Effector CD4-positive, alpha-beta T cell (primary cell): ENCODE results near the gene BLOC1S2.
"Not testable (repeated sequence)": the region's sequence is repeated elsewhere in the genome, so short reads cannot be mapped to it uniquely, and the experiment has no call there.

ENCODE experiments used
- DNase-seq: peaks from one replicate; pipeline ENCODE4 v3.0.0-alpha.2; 2020

BLOC1S2 gene

DNA sequence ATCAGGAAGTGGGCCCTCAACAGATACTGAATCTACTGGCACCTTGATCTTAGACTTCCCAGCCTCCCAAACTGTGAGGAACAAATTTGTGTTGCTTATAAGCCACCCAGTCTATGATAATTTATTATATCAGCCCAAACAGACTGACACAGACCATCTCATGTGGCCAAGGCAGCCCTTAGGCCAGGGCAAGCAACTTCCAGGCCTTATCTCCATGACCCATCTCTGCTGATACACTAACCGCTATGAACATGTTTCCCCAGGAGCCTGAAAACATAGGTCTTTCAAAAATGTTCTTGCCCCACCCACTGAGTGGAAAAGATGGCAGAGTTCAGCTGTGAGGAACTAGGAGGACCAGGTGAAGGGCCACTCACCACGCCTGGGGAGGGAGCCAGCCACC, 3.2 kb upstream of the BLOC1S2 start:
- no peak for DNase-seq

DNA sequence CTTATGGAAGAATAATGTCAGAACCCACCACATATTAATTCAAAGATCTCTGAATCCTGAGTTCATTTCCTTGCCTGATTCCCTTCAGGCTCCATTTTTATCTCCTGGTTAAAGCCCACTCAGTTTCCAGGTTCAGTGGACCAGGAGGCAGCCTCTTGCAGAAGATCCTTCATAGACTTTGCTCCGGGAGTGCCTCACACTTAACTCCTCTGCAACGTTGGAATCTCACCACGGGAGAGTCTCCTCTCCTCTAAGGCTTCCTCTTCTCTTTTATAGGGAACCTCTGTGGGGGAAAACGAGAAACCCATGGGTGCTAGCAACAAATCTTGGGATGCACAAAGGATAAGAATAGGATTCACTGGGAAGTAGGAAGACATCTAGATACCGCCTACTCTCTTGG, 1.7 kb upstream of the BLOC1S2 start:
- DNase-seq = no peak

DNA sequence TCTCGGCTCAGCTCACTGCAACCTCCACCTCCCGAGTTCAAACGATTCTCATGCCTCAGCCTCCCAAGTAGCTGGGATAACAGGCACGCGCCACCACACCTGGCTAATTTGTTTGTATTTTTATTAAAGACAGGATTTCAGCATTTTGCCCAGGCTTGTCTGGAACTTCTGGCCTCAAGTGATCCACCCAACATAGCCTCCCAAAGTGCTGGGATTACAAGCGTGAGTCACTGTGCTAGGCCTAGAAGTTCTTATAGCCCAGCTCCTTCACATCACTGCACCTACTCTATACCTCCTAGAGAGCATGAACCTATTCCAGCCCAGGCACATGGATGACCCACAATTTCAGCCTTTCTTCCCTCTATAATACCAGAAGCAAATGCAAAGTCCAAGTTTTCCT, 1.3 kb upstream of the BLOC1S2 start:
- DNase-seq = no peak

DNA sequence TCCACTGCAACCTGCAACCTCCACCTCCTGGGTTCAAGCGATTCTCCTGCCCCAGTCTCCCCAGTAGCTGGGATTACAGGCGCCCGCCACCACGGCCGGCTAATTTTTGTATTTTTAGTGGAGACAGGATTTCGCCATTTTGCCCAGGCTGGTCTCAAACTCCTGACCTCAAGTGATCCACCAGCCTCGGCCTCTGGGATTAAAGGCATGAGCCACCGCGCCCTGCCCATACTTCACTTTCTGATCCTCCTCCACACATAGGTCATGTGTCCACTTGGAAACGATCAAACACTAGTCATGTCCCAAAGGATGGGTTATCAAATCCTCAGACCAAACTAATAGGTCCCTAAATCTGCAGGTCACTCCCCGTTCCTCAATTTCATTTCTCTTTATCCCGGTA, 1.2 kb downstream of the BLOC1S2 start:
- not testable (repeated sequence) for DNase-seq

DNA sequence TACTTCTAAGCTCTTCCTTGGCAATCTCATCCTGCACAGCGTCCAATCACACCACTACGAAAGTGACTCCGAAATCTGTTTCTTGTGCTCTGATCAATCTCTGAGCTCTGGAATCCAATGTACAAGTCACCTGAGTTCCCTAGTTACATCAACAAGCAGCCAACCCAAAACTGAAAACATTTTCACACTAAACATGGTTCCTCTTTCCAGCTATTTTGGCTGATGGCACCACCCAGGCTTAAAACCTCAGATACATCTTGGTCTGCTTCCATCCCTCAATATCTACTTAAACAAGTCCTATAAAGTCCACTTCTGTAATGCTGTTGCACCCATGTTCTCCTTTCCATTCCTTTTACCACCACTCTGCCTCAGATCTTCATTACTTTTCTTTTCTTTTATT, 3.6 kb downstream of the BLOC1S2 start:
- DNase-seq = no peak

DNA sequence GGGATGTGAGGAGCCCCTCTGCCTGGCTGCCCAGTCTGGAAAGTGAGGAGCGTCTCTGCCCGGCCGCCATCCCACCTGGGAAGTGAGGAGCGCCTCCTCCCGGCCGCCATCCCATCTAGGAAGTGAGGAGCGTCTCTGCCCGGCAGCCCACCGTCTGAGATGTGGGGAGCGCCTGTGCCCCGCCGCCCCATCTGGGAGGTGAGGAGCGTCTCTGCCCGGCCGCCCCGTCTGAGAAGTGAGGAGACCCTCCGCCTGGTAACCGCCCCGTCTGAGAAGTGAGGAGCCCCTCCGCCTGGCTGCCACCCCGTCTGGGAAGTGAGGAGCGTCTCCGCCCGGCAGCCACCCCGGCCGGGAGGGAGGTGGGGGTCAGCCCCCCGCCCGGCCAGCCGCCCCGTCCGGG, 9.5 kb downstream of the BLOC1S2 start:
- DNase-seq = not testable (repeated sequence)

DNA sequence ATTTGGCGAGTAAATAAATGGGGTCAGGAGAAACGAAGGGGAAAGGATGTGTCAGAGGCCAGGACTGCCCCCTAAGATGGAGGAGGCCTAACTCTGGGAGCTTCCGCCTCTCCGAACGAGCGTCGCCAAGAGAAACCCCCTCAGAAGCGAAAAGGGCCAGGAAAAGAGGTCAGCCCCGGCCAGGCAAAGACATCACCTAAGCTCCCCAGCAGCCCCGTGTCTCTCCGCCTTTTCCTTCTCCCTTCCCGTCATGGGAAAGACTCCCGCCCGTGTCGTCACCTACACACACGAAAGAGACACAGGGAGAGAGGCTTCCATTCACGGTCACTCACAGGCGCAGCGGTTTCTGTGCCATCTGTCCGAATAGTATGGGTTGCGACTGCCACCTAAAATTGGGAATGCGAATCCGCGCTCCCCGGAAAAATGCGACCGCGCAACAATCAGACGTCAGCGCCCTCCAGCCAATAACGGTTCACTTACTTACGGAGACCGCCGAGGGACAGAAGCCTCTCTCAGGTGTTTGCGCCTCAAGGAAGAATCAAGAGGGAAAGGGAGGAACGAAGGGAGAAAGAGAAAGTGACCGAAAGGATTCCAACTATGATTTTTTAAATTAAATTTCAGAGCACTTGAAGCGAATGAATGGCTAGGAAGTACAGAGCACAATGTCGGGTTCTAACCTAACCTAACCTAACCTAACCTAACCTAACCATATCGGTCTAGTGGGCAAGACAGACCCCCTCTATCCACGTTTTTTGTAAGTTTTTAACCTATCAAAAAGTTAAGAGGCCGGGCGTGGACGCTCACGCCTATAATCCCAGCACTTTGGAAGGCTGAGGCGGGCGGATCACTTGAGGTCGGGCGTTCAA, 19.0 kb downstream of the BLOC1S2 start, which contains the start of gene CWF19L1:
TSS of gene CWF19L1 (minus strand) at position 400 of the 866 bp plus-strand sequence. CDS start at position 355, 45 bp downstream.
- DNase-seq = peak; percentile 69

DNA sequence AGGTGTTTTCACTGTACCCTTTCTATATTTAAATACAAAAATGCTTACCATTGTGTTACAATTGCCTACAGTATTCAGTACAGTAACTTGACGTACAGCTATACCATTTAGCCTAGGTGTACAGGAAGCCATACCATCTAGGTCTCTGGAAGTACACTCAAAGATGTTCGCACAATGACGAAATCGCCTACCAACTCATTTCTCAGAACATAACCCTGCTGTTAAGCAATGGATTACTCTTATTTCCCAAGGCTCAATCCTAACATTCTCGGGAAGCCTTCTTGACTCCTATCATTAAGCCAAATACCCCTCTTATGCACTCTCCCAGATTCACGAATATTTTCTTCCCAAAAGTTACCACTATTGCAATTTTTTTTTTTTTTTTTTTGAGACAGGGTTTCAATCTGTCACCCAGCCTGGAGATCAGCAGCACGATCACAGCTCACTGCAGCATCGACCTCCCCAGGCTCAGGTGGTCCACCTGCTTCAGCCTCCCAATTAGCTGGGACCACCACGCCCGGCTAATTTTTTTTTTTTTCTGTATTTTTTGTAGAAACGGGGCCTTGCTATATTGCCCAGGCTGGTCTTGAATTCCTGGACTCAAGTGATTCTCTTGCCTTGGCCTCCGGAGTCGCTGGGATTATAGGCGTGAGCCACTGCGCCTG, 20.5 kb downstream of the BLOC1S2 start:
- DNase-seq = no peak

DNA sequence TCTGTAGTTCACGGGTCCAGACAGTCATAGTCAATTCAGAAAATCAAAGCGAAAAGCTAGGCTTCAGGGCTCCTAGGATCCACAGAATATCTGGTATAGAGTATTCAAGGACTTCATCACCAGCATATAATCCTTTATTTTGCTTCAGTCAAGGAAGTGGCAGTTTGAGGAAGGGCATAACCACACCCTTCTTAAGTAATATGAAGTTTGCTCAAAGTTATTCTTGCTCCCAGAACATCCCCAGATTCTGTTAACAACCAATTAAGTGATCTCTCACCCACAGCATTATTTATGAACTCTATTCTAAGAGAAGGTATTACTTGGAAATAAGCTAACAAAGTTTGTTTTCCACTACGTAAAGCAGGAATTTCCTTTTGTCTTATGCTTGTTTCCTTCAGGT, 32.3 kb downstream of the BLOC1S2 start:
- no peak for DNase-seq

DNA sequence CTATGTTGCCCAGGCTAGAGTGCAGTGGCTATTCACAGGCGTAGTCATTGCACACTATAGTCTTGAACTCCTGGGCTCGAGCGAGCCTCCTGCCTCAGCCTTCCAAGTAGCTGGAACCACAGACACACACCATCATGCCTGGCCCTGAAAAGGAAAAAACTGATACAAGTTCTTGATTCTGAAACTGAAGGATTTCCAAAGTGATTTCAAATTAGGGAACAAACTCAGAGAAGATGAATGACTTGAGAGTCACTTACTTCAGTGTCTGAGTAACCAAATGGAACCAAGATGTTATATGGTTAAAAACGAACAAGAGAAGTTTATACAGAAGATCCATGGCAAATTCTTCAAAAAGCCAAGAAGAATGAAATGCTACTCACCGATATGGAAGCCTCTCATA, 33.4 kb downstream of the BLOC1S2 start:
- DNase-seq = no peak

DNA sequence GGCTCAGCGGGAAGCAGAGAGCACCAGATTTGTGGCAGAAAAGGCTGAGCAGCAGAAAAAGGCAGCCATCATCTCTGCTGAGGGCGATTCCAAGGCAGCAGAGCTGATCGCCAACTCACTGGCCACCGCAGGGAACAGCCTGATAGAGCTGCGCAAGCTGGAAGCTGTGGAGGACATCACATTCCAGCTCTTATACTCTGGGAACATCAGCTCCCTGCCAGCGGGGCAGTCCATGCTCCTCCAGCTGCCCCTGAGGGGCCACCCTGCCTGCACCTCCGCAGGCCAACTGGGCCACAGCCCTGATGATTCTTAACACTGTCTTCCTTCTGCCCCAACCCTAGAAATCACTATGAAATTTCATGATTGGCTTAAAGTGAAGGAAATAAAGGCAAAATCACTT, 37.7 kb downstream of the BLOC1S2 start:
- no peak for DNase-seq

DNA sequence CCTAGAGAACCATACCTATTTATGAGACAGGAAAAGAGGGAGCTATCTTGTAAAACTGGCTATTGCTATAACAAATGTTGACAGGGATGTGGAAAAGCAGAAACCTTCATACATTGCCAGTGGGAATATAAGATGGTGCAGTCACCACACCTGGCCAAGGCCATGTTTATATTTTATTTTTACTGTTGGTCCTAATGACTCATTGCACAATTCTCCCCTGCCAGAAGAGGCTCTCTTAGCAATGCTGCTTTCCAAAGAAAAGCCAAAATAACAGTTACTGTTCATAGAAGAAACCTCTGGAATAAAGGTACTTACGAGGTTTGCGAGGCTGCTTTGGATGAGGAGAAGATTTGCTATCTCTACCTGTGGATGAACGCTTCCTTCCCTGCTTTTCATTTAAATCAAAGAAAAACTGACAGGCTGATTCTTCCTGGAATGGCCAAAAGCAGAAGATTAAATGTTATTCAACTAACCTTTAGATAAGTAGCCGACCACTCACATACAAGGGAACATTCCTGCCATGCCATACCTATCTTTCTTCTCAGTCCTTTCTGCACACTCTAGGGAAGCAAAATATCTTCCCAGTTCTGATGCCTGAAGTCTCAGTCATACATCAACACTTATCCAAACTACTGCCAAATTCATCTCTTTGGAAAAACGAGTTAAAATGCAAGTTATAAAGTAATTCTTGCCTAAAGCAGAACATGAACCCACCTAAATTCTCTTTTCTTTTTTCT, 40.8 kb downstream of the BLOC1S2 start:
- no peak for DNase-seq

DNA sequence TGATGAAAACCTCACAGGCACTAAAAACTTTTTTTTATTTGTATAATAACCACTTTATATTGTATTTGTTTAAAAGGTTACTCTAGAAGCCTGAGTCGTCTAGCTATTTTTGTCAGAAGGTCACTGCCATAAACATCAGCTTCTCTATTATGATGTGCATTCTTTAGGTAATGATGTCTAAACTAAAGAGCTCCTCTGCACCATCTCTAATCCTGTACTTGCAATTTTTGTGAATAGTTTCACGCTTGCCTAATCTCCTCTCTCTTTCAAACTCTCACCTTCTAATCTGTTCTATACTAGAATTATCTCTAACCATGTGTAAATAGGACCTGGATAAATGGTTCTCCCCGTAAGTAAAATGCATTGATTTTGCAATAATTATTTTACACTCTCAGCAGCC, 46.6 kb downstream of the BLOC1S2 start:
- no peak for DNase-seq

DNA sequence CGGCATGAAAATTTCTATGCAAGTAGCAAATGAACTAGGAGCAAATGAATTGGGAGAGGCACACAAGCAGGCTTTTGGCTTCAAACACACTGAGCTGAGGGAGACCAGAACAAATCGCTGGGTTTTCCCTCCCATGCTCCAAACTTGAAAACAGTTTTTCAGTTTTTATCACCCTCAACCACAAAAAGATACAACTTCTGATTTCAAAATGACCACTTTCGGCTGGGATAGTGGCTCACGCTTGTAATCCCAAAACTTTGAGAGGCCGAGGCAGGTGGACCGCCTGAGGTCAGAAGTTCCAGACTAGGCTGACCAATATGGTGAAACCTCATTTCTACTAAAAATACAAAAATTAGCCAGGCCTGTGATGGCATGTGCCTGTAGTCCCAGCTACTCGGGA, 48.1 kb downstream of the BLOC1S2 start:
- DNase-seq = no peak

DNA sequence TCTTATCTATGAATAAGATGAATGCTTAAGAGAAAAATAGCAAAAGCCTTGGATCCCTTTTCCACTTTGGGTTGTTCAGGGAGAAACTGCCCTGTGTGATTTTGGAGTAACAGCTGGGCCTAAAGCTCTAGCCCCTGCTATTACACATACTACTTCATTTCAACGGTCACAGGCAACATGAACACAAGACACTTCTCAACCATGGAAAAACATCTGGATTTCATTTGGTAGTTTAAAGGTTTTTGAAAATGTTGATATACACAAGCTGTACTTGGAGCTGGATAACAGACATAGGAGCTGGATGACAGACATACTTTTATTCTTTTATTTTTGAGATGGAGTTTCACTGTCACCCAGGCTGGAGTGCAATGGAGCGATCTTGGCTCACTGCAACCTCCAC, 54.4 kb downstream of the BLOC1S2 start:
- DNase-seq = no peak

DNA sequence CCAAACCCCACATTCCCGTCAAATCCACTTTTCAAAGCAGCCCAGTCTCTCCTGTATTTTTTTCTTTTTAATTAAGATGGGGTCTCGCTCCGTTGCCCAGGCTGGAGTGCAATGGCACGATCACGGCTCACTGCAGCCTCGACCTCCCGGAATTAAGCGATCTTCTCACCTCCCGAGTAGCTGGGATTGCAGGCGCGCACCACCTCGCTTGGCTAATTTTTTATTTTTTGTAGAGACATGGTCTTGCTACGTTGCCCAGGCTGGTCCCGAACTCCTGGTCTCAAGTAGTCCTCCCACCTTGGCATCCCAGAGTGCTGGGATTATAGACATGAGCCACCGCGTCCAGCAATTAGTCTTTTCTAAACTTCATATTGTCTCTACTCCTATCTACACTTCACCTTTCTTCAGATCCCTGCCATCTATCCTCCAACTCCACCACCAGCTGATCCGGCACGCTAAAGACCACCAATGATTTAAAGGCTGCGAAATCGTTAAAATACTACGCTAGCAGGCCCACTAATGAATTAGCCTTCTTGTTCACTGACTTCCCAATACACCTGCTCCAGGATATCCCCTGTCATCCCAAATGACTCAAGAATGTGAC, 56.6 kb downstream of the BLOC1S2 start:
- no peak for DNase-seq

DNA sequence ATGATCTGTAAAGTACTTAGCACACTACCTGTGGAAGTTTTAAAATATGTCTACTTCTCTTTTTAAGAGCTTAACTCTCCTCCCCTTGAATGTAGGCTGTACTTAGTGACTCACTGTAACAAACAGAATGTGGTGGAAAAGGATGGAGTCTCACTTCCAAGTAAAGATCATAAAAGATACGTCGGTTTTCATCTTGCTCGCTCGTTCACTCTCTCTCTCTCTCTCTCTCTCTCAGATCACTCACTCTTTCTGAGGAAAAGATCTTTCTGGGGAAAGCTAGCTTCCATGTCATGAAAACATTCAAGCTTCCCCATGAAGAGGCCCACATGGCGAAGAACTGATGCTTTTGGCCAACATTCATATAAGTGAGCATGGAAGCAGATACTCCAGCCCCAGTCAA, 62.6 kb downstream of the BLOC1S2 start:
- no peak for DNase-seq
